ENCODE data around the gene CHSY3.

Gene CHSY3

GRCh38 chr5:129909225-129909624 is 5.0 kb downstream of the CHSY3 start:
- no peaks in the 10 kb centered on the region for H3K36me3 ChIP-seq (ENCODE audit: control insufficient read depth, insufficient read depth, low read length)
- peaks cover 29% of the 10 kb centered on the region for H3K27me3 ChIP-seq (ENCODE audit: control insufficient read depth, insufficient read depth, low read length)
- H3K9ac ChIP-seq (ENCODE audit: low read depth, low read length) = no peak overlapping the region
- no peak overlapping the region for H3K4me3 ChIP-seq (ENCODE audit: low read depth, low read length)
- no peaks in the 10 kb centered on the region for H3K9me3 ChIP-seq (ENCODE audit: control insufficient read depth, insufficient read depth, low read length)
- H3K4me1 ChIP-seq (ENCODE audit: control insufficient read depth, insufficient read depth, low read length) = no peaks in the 10 kb centered on the region

GRCh38 chr5:129912601-129913255 is 8.5 kb downstream of the CHSY3 start:
- peaks cover 5% of the 10 kb centered on the region for H3K27me3 ChIP-seq (ENCODE audit: control insufficient read depth, insufficient read depth, low read length)
- no peaks in the 10 kb centered on the region for H3K36me3 ChIP-seq (ENCODE audit: control insufficient read depth, insufficient read depth, low read length)
- no peak overlapping the region for H3K9ac ChIP-seq (ENCODE audit: low read depth, low read length)
- H3K4me1 ChIP-seq (ENCODE audit: control insufficient read depth, insufficient read depth, low read length) = no peaks in the 10 kb centered on the region
- no peaks in the 10 kb centered on the region for H3K9me3 ChIP-seq (ENCODE audit: control insufficient read depth, insufficient read depth, low read length)
- H3K4me3 ChIP-seq (ENCODE audit: low read depth, low read length) = no peak overlapping the region

- no peaks in the 10 kb centered on the region for H3K4me1 ChIP-seq (ENCODE audit: control insufficient read depth, insufficient read depth, low read length)
- H3K36me3 ChIP-seq (ENCODE audit: control insufficient read depth, insufficient read depth, low read length) = no peaks in the 10 kb centered on the region
- H3K4me3 ChIP-seq (ENCODE audit: low read depth, low read length) = no peak overlapping the region
- no peaks in the 10 kb centered on the region for H3K27me3 ChIP-seq (ENCODE audit: control insufficient read depth, insufficient read depth, low read length)
- no peaks in the 10 kb centered on the region for H3K9me3 ChIP-seq (ENCODE audit: control insufficient read depth, insufficient read depth, low read length)
- H3K9ac ChIP-seq (ENCODE audit: low read depth, low read length) = no peak overlapping the region
These were observed 11.2 kb downstream of the CHSY3 start for GRCh38 chr5:129915415-129915814.

- Histone ChIP-seq H3K9ac (ENCODE audit: low read depth, low read length) (no peak overlapping the region), H3K36me3 (ENCODE audit: control insufficient read depth, insufficient read depth, low read length) (no peaks in the 10 kb centered on the region), H3K4me1 (ENCODE audit: control insufficient read depth, insufficient read depth, low read length) (no peaks in the 10 kb centered on the region), H3K9me3 (ENCODE audit: control insufficient read depth, insufficient read depth, low read length) (no peaks in the 10 kb centered on the region), H3K27me3 (ENCODE audit: control insufficient read depth, insufficient read depth, low read length) (no peaks in the 10 kb centered on the region), H3K4me3 (ENCODE audit: low read depth, low read length) (no peak overlapping the region)
These were observed 13.0 kb downstream of the CHSY3 start for GRCh38 chr5:129917224-129917623.

GRCh38 chr5:129921204-129921603 is 16.9 kb downstream of the CHSY3 start:
- Histone ChIP-seq H3K36me3 (ENCODE audit: control insufficient read depth, insufficient read depth, low read length) (no peaks in the 10 kb centered on the region), H3K4me3 (ENCODE audit: low read depth, low read length) (no peak overlapping the region), H3K9ac (ENCODE audit: low read depth, low read length) (no peak overlapping the region), H3K27me3 (ENCODE audit: control insufficient read depth, insufficient read depth, low read length) (no peaks in the 10 kb centered on the region), H3K4me1 (ENCODE audit: control insufficient read depth, insufficient read depth, low read length) (no peaks in the 10 kb centered on the region), H3K9me3 (ENCODE audit: control insufficient read depth, insufficient read depth, low read length) (no peaks in the 10 kb centered on the region)

- no peak overlapping the region for H3K9ac ChIP-seq (ENCODE audit: low read depth, low read length)
- no peaks in the 10 kb centered on the region for H3K9me3 ChIP-seq (ENCODE audit: control insufficient read depth, insufficient read depth, low read length)
- H3K4me1 ChIP-seq (ENCODE audit: control insufficient read depth, insufficient read depth, low read length) = no peaks in the 10 kb centered on the region
- H3K27me3 ChIP-seq (ENCODE audit: control insufficient read depth, insufficient read depth, low read length) = no peaks in the 10 kb centered on the region
- no peaks in the 10 kb centered on the region for H3K36me3 ChIP-seq (ENCODE audit: control insufficient read depth, insufficient read depth, low read length)
- no peak overlapping the region for H3K4me3 ChIP-seq (ENCODE audit: low read depth, low read length)
These were observed 26.0 kb downstream of the CHSY3 start for GRCh38 chr5:129930221-129930620.

- no peak overlapping the region for H3K9ac ChIP-seq (ENCODE audit: low read depth, low read length)
- no peaks in the 10 kb centered on the region for H3K4me1 ChIP-seq (ENCODE audit: control insufficient read depth, insufficient read depth, low read length)
- no peaks in the 10 kb centered on the region for H3K9me3 ChIP-seq (ENCODE audit: control insufficient read depth, insufficient read depth, low read length)
- no peaks in the 10 kb centered on the region for H3K27me3 ChIP-seq (ENCODE audit: control insufficient read depth, insufficient read depth, low read length)
- H3K4me3 ChIP-seq (ENCODE audit: low read depth, low read length) = no peak overlapping the region
- no peaks in the 10 kb centered on the region for H3K36me3 ChIP-seq (ENCODE audit: control insufficient read depth, insufficient read depth, low read length)
These were observed 31.4 kb downstream of the CHSY3 start for GRCh38 chr5:129935626-129936025.

GRCh38 chr5:129938077-129938476 is 33.8 kb downstream of the CHSY3 start:
- Histone ChIP-seq H3K27me3 (ENCODE audit: control insufficient read depth, insufficient read depth, low read length) (no peaks in the 10 kb centered on the region), H3K4me1 (ENCODE audit: control insufficient read depth, insufficient read depth, low read length) (no peaks in the 10 kb centered on the region), H3K4me3 (ENCODE audit: low read depth, low read length) (no peak overlapping the region), H3K9ac (ENCODE audit: low read depth, low read length) (no peak overlapping the region), H3K9me3 (ENCODE audit: control insufficient read depth, insufficient read depth, low read length) (no peaks in the 10 kb centered on the region), H3K36me3 (ENCODE audit: control insufficient read depth, insufficient read depth, low read length) (no peaks in the 10 kb centered on the region)

- Histone ChIP-seq H3K9ac (ENCODE audit: low read depth, low read length) (no peak overlapping the region), H3K36me3 (ENCODE audit: control insufficient read depth, insufficient read depth, low read length) (no peaks in the 10 kb centered on the region), H3K4me3 (ENCODE audit: low read depth, low read length) (no peak overlapping the region), H3K9me3 (ENCODE audit: control insufficient read depth, insufficient read depth, low read length) (no peaks in the 10 kb centered on the region), H3K4me1 (ENCODE audit: control insufficient read depth, insufficient read depth, low read length) (no peaks in the 10 kb centered on the region), H3K27me3 (ENCODE audit: control insufficient read depth, insufficient read depth, low read length) (no peaks in the 10 kb centered on the region)
These were observed 39.7 kb downstream of the CHSY3 start for GRCh38 chr5:129943936-129944335.

GRCh38 chr5:129945028-129945427 is 40.8 kb downstream of the CHSY3 start:
- Histone ChIP-seq H3K27me3 (ENCODE audit: control insufficient read depth, insufficient read depth, low read length) (no peaks in the 10 kb centered on the region), H3K4me3 (ENCODE audit: low read depth, low read length) (no peak overlapping the region), H3K9ac (ENCODE audit: low read depth, low read length) (no peak overlapping the region), H3K9me3 (ENCODE audit: control insufficient read depth, insufficient read depth, low read length) (no peaks in the 10 kb centered on the region), H3K36me3 (ENCODE audit: control insufficient read depth, insufficient read depth, low read length) (no peaks in the 10 kb centered on the region), H3K4me1 (ENCODE audit: control insufficient read depth, insufficient read depth, low read length) (no peaks in the 10 kb centered on the region)

GRCh38 chr5:129945774-129946270 is 41.6 kb downstream of the CHSY3 start:
- Histone ChIP-seq H3K9me3 (ENCODE audit: control insufficient read depth, insufficient read depth, low read length) (no peaks in the 10 kb centered on the region), H3K27me3 (ENCODE audit: control insufficient read depth, insufficient read depth, low read length) (no peaks in the 10 kb centered on the region), H3K36me3 (ENCODE audit: control insufficient read depth, insufficient read depth, low read length) (no peaks in the 10 kb centered on the region), H3K4me3 (ENCODE audit: low read depth, low read length) (no peak overlapping the region), H3K4me1 (ENCODE audit: control insufficient read depth, insufficient read depth, low read length) (no peaks in the 10 kb centered on the region), H3K9ac (ENCODE audit: low read depth, low read length) (no peak overlapping the region)

- Histone ChIP-seq H3K4me3 (ENCODE audit: low read depth, low read length) (no peak overlapping the region), H3K4me1 (ENCODE audit: control insufficient read depth, insufficient read depth, low read length) (no peaks in the 10 kb centered on the region), H3K9ac (ENCODE audit: low read depth, low read length) (no peak overlapping the region), H3K27me3 (ENCODE audit: control insufficient read depth, insufficient read depth, low read length) (no peaks in the 10 kb centered on the region), H3K9me3 (ENCODE audit: control insufficient read depth, insufficient read depth, low read length) (no peaks in the 10 kb centered on the region), H3K36me3 (ENCODE audit: control insufficient read depth, insufficient read depth, low read length) (no peaks in the 10 kb centered on the region)
These were observed 46.8 kb downstream of the CHSY3 start for GRCh38 chr5:129951039-129951438.
